Uterus (tissue), 2 donors: ENCODE measurements around the gene DPYSL5.

Experiments
- POLR2A ChIP-seq, 2 donors: fragments of 450-650 bp; IDR thresholded peaks; one replicate each; pipeline ENCODE4 v1.6.1; 2016; ENCODE audit warnings: antibody characterized with exemption in 2 of 2, mild to moderate bottlenecking in 1 of 2, moderate library complexity in 1 of 2
- TF ChIP-seq, protein P1 (sequence below), 4 experiments: fragments of 200-600 bp in 2 of 4; fragments of 450-650 bp in 2 of 4; sonication (generic) in 2 of 4; IDR thresholded peaks; one replicate each; pipeline ENCODE4 v1.5.1; 2016 to 2019; ENCODE audit warnings: antibody characterized with exemption in 4 of 4, mild to moderate bottlenecking in 2 of 4, moderate library complexity in 1 of 4

DNA sequence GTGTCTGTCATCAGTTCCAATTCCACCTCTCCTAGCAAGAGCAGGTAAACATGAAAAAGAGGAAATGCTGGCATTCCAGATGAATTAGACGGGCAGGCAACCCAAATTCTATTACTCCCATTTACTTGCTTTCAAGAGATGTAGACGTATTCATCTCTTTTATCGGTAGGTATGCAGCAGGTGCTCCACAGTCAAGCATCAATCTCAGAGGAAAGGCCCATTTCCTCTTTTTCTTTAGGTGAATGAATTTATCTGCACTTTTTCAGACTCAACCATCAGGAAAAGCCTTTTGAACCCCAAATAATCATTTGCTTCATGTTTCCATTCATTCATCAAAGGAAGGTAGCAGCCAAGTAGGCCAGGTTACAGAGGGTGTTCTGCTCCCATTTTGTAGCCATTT is 27.9 kb downstream of the DPYSL5 start:
- TF ChIP-seq, protein P1, sequence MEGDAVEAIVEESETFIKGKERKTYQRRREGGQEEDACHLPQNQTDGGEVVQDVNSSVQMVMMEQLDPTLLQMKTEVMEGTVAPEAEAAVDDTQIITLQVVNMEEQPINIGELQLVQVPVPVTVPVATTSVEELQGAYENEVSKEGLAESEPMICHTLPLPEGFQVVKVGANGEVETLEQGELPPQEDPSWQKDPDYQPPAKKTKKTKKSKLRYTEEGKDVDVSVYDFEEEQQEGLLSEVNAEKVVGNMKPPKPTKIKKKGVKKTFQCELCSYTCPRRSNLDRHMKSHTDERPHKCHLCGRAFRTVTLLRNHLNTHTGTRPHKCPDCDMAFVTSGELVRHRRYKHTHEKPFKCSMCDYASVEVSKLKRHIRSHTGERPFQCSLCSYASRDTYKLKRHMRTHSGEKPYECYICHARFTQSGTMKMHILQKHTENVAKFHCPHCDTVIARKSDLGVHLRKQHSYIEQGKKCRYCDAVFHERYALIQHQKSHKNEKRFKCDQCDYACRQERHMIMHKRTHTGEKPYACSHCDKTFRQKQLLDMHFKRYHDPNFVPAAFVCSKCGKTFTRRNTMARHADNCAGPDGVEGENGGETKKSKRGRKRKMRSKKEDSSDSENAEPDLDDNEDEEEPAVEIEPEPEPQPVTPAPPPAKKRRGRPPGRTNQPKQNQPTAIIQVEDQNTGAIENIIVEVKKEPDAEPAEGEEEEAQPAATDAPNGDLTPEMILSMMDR (IDR thresholded peaks at IDR 0.05) = no peak
- no peak for TF ChIP-seq POLR2A (IDR thresholded peaks at IDR 0.05)
